NCI-H748 (cell line): ENCODE measurements around the gene IKBIP.
"Not testable (repeated sequence)": the region's sequence is repeated elsewhere in the genome, so short reads cannot be mapped to it uniquely, and the experiment has no call there.

ENCODE experiments used
- DNase-seq: peaks from one replicate; lab custom pipeline; 2025; ENCODE audit not compliant: unreplicated experiment; lab: John Stamatoyannopoulos, UW

Gene IKBIP

GRCh38 chr12:98578821-98579220, 65.8 kb downstream of the IKBIP start:
- no peak for DNase-seq

DNA sequence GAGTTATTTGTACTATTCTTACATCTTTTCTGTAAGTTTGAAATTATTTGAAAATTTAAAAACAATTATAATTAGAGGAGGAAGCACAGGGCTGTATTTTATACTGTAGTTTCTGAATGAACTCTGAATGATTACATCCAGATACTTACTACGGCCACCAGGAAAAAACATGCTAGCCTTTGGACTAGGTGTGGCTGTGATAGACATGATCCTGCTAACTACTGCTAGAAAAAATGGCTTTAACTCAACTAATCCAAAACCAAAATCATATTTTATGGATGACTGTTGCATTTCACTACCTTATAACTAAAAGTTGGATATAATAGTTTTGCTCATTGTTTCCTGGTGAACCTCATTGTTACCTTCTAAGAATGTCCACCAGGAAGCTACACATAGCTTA, 66.2 kb downstream of the IKBIP start:
- no peak for DNase-seq

GRCh38 chr12:98576795-98577194, 67.8 kb downstream of the IKBIP start:
- DNase-seq: not testable (repeated sequence)

GRCh38 chr12:98575013-98575412, 69.6 kb downstream of the IKBIP start:
- DNase-seq: no peak
